C1 segment of cervical spinal cord (tissue), 14 donors: ENCODE measurements around the gene RNF144B.

Experiments used
- DNase-seq, 14 donors: peaks; one replicate each; lab custom pipeline; 2025; lab: John Stamatoyannopoulos, UW

RNF144B gene

DNA sequence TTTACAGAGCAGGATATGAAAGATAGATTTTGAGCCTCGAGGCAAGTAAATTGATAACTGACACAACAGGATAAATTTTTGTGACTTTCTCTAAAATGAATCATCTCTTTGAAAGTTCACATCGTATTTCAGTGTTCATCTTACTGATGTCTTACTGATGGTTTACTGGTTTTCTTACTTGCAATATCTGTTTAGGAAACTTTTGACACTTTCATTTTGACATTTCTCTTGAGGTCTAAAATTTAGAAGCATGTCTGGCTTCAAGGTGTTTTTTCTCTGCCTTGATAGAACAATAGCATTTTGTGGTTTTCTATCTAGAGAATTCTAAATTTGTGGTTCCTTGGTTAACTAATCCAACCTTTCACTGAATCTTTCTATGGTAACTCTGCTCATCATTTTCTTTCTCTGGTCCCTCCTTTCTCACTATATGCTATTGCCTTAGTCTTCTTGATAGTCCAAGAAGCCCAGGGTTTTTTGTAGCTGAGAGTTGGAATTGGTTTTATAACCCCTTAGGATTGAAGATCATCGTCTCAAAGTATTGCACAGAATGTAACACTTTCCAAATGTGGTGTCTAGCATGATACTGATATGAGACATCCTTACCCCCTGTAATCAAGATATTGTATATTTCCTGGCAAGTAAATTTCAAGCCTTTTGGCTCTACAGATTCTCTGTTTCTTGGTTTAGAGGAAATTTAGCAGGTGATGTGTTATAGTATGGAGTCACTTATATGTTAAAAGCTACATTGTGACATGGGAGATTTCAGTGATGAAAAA lies 98.7 kb downstream of the RNF144B start:
- DNase-seq: no peak

DNA sequence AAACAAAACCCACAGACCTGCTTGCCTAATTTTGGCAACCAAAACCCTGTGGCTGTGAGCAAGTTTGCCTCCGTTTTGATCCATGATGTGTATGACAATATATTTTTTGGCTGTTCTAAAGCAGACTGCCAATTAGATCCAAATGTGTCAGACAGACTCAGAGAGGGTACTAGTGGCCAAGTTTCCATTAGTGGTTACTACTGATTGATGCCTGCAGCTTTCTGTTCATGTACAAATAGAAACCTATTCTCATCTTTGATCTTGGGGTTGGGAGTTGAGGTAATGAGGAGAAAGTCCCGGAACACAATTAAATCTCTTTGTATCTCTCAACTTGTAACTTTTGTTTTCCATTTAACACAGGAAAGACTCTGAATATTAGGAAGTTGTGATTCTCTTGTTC lies 100.9 kb downstream of the RNF144B start:
- no peak for DNase-seq

DNA sequence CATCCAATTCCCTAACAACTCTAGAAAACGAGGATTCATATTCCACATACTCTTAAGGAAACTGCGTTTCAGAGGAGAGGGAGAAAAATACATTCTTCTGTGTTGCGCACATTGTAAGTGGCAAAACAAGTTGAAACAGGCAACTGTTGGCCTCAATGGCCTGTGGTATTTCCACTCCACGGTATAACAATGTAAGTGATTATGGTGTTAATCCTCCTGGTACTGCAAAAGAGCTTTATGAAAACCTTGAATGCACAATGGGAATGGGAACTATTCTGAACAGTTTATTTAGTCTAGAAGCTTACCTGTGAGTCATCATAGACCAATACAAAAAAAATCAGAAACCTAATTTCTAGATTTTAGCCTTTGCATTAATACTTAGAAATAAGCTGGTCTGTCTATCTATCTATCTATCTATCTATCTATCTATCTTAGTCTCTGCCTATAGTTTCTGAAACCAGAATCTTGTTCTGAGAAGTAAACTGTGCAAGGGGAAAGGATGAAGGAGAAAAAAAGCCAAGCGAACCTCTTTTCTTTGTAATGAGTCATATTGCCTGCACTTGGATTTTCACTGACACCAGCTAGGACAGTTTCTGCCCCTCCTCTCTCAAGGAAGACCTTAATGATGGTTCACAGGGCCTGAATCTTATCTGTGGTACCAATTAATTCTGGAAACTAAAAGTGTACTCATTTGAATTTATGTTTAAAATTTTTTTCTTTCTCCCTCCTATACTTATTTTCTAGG lies 101.5 kb downstream of the RNF144B start:
- DNase-seq: no peak

DNA sequence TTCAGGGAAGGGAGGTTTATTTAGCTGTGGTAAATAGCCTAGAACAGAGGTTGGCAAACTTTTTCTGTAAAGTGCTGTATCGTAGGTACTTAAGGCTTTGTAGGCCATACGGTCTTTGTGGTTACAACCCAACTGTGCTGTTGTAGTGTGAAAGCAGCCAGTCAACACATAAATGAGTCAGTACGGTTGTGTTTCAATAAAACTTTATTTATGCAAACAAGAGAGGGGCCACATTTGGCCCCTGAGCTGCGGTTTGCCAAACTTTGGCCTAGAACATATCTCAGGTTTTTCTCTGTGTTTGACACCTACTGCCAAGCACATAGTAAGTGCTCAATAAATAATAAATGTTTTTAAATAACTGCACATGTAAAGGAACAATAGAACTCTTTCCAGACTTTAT lies 102.2 kb downstream of the RNF144B start:
- no peak for DNase-seq

DNA sequence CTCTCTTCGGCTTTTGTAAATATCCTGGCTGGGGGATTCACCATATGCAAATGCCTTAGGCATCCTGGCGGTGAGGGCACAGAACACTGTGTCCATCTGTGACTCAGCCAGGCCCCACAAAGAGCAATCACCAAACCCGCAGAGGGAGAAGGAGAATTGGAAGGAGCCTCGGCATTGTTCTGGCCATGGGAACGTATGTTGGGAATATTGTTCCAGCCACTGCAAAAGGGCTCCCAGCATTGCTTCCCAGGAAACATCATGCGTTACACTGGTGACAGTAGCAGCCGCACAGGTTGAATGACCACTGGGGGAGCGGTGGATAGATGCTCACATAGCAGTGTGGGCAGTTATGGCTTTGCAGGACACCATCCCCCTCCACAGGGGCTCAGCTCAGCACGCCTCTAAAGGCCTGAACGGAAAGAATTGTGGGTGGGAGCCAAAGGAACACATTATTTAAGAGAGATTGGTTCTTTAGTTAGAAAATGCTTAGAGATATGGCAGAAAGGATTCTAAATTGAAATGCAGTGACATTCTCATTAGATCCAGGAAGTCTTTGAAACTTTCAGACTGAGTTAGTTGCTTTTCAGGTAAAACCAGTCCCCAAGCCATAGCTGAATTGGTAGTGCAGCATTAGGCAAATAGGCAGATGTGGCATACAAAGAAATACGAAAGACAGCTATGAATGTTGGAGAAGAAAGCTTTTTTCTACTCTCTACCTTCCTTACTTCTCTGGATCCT lies 104.3 kb downstream of the RNF144B start:
- DNase-seq: no peak

DNA sequence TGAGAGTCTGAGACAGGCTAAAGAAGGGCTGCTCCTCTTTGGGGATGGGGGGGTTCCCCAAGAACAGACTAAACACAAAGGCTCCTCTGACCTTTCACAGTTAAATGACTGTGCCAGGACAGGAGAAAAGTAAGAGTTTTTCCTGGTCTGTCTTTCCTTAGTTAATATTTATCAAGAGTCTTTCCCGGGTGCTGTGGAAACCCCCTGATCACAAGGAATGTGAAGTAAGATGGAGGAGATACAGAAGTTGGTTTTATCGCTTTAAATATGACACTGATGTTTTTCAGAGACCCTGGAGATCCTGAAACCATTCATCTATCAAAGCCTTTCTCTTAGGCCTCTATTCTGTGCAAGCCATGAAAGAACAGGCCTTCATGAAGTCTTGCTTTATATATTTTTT lies 105.8 kb downstream of the RNF144B start:
- no peak for DNase-seq

DNA sequence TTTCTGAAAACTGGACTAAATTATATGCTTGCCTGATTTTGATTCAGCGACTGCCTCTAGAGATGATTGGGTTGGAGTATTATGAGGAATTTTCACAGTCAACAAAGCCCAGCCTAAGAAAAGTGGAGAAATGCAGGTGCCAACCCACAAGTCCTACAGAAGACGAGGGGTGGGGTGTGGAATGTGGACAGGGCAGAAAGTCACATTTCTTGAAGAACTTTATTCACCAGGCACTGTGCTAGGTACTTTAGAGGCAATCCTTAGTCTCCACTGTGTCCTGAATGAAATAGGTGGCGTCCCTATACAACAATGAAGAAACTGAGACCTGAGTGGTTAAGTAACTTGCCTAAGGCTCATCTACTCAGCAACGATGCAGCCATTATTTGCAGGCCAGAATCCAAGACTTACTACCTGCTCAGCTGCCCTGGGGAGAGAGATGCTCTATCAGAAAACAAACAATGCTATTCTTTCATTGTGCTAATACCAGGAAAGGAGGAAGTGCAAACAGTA lies 106.3 kb downstream of the RNF144B start:
- no peak for DNase-seq

DNA sequence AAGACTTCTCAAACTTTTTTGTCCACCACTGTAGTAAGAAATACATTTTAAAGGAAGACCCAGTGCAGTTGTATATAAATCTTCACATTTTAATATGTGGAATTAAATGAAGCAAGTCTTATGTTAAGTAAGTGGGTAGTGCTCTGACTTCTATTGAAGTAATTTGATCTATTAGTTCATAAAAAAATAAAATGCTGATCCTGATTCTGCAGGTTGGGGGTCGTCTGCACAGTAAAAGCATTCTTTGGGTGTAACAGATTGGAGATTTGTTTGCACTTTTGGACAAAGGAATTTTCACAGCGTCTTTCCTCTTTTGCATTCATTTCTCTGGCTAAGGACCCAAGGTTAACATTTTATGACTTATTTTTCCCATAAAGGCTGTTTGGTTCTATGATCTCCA lies 106.8 kb downstream of the RNF144B start:
- DNase-seq: no peak

DNA sequence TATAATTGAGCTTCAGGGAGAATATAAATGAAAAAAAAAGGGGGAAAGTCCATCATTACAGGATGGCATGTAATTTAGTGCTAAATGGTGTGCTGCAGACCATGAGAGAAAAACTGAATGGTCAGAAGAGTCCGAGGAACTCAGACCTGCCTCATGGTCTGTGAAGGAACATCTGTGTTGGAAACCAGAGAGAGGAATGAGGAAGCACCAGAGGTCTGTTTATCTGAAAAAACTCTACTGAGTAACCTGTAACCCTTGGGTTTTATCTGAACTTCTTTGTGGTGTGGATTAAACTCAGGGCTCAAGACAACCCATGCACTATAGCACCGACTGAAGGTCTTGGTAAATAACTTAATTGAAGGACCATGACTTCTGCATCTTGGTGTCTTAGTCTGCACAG lies 108.1 kb downstream of the RNF144B start:
- DNase-seq: no peak

DNA sequence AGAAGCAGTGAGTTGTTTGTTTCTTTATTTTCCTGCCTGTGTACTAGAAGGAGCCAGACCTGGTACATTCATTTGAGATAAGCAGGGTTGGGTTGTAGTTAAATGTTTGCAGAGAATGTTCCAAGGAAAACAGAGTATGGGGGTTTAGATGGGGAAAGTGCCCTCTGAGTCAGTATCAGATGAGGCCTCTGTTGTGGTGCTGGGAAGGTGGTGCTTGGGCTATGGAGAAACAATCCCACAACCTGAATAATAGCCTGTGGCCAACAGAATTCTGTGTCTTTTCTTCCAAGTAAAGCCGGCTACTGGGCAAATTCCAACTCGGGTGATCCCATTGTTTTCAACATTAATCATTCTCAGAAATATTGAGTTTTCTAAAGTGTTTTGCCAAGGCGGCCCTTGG lies 109.3 kb downstream of the RNF144B start:
- no peak for DNase-seq

DNA sequence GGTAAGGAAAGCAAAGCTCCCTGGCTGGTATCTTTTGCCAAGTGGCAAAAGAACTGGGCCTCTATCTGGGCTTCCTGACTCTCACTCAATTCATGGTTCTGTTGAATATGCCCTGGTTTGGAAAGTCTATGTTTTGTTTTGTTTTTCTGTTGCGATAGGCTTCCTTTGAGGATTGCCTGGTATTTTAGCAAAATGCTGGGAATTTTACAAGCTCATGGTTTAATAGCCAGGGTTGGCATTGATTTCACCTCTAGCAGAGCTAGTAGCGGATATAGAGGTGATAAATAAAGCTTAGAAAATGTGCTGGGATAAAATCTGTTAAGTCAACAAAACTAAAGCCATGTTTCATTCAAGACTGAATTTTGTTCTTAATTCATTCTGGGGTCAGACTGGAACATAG lies 109.9 kb downstream of the RNF144B start:
- no peak for DNase-seq

DNA sequence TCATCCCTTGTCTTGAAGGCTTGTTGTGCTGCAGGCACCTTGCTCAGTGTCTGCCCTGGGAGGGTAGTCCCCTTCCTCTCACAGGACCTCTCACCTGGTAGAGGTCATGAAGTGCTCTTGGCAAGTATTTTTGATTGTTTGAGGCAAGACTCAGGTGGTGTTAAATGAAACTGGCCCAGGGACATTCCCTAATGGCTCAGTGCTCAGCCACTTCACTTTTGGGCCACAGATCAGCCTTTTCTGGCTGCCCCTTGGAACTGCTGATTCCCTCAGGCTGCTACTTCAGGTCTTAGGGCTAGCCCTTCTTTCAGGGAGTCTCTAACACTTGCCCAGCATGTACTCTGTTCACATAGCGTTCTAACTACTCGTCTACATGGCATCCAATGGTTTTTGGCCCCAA lies 111.3 kb downstream of the RNF144B start:
- no peak for DNase-seq

DNA sequence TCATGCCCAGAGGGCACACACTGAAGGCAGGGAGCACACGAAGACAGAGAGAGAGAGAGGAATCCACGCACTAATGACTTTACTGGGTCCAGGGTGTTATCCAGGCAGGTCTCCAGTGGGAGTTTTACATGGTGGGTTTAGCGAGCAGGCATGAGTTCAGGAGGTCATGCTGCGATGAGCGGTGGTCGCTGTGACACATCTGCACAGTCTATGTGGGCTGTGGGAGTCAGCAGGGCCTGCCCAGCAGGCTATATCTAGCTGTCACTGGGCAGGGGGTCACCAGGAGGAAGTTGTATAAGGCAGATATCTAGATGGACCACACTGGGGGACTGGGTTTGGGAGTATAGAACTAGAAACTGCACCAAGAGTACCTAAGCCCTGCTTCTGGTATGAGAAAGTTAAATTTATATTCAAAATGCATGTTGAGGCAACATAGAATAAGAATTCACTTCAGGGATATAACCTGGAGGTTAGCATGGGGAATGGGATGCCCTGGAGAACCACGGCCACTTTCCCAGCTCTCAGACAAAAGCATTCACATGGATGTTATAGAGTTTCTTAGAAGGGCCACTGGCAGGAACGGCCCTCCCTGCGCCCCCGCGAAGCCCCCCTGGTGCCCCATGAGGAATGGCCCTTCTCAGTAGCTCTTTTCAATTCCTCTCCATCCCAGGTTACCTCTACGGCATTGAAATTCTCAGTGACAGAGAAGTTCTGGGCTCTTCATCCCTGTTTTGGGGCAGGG lies 113.9 kb downstream of the RNF144B start:
- DNase-seq: no peak

DNA sequence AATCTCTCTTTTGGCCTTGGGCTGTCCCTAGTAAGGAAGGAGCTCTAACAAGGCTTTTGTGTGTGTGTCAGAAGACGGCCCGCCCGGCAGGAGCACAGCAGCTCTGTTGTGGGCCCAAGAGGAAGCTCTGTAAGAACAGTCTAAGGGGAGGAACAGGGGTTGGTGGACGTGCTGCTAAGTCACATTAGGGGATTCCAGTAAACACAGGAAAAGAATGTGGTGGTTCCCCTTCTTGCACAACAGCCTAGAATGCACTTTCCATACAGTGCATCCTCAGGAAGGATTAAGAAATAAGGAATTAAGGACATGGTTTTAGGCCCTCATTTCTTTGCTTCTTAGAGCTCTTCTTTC lies 114.5 kb downstream of the RNF144B start:
- peak in 5 of 14 donors; percentile 1 to 36 (median 26) for DNase-seq

DNA sequence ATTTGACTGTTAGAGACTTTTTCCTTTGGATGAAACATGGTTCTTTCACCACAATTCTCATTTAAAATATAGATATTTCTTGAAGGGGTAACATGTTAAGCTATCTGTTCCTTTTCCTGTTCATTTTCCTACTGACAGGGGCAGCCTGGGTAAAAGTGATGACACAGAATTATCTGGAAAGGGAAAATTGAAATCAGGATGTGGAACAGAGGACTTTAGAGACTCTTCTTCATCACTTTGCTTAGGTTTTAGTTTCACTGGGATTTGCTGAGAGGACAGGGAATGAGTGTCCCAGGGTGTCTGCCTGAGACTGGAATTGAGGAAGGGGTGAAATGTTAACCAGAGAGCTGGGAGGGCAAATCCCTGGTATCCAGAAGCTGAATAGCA lies 116.0 kb downstream of the RNF144B start:
- no peak for DNase-seq

DNA sequence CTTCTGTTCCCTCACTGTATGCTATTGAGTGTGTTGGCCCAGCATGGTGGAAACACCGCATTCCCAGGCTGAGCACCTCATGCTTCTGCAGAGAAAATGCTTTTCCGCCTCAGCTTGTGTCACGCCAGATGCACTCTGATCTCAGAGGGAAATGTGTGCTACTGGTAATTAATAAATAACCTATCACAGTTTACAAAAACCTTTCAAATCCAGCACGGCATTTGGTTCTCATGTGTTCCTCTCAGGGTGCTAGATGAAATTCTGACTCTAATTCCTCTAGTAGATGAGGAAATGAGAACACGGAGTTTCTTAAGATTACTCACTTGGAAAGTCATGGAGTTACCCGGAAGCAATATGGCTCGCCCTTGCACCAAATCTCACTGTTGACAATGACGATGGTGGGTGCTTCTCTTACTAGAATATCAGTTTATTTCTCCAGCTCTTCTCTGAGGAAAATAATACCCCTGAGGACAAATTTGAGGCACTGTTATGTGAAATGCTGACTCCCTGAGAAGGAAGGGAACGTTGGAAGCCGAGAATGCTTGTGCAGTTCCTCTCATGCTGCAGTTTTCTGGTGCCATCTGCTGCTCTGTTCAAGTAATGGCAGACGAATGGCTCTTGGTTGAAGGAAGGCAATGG lies 116.6 kb downstream of the RNF144B start:
- DNase-seq: peak in 11 of 14 donors; percentile 17 to 55 (median 42)

DNA sequence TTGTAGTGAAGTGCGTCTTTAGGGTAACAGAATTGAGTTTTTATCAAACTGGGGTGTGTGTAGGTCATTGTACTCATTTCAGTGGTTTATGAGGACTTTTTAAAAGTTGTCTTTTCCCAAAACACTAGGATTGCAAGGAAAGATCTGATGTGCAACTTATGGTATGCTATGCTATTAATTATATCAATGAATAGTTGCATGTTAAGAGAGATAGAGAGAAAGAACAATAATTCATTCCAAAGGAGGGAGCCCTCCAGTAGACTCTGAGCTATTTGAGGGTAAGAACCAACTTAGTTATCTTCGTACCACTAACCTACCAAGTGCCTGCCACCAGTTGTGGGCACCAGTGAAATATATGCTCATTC lies 117.1 kb downstream of the RNF144B start:
- no peak for DNase-seq

DNA sequence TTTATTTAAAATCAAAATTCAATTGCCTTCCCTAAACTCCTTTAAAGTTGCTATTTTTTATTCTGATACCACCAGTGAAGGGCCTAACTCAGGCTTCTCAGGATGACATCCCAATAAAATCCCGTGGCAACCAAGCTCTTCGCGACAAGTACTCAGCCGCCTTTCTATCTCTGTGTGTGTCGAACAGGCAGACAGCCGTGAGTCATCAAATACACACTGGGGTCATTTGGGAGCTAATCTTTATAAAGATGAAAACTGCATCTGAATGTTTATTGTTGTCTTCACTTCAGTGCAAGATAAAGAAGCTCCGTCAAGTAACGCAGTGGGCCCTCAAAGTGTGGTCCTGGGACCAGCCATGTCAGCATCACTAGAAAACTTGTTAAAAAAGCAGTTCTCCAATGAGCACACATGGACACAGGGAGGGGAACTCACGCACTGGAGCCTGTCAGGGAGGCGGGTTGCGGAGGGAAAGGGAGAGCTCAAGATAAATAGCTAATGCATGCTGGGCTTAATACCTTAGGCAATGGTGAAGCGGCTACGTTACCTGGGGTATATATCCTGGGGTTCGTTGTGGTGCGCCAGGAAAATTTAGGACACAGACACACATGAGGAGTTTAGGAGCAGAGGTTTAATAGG lies 119.3 kb downstream of the RNF144B start:
- DNase-seq: no peak

DNA sequence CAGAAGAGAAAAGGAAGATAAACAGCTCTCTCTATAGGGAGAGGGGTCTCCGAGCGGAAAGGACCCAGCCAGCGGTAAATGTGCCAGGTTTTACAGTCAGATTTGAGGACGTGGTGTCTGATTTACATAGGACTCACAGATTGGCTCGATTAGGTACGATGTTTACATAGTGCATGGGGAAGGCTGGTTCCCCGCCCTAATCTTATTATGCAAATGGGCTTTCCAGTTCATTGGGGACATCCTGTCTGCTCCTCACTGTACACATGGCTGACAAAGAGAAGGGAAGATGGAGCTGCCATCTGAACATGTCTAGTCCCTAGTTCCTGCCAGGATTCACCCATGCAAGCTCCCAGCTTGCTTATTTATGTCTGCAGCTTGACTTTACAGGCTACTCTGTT lies 119.9 kb downstream of the RNF144B start:
- DNase-seq: peak in 1 of 14 donors; percentile 8

DNA sequence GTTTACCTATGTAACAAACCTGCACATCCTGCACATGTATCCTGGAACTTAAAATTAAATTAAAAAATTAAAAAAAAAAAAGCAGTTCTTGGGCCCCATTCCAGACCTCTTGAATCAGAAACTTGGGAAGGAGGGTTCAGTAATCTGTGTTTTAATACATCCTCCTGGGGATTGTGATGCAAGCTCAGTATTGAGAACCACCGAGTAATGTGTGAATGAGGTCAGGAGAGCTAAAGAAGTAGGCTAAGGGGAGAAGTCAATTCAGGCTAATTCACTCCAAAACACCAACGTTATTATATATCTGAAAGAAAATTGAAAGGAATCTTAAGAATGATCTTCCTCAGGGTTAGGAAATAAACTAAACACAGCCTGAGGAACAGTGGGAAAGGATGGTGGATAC lies 120.4 kb downstream of the RNF144B start:
- no peak for DNase-seq
